Stomach (tissue), 9 donors: ENCODE results near the gene CEP89. TPM values are rescaled to one million over a fixed set of nuclear protein-coding genes. Genes with fewer than 3 reads are reported as not detected.

Experiments used
- DNase-seq, 2 donors: peaks; one replicate each; pipeline versions ENCODE4 v3.0.0 to v3.0.0-alpha.2; 2013 to 2019
- H3K27ac ChIP-seq, 5 donors: fragments of 200-600 bp in 4 of 5; sonication (generic) in 4 of 5; one replicate each; pipeline ENCODE4 v1.5.1; 2013 to 2019; ENCODE audit warnings: mild to moderate bottlenecking in 1 of 5, moderate library complexity in 1 of 5
- H3K27me3 ChIP-seq, 3 donors: fragments of 200-600 bp; sonication (generic); one replicate each; pipeline ENCODE4 v1.5.1; 2017 to 2019; ENCODE audit warnings: mixed run types in 1 of 3
- H3K36me3 ChIP-seq, 4 donors: fragments of 200-600 bp; sonication (generic); 1 replicate in 3 of 4; 2 replicates in 1 of 4; pipeline ENCODE4 v1.5.1; 2016 to 2019
- H3K4me1 ChIP-seq, 4 donors: fragments of 200-600 bp; sonication (generic); one replicate each; pipeline ENCODE4 v1.5.1; 2016 to 2019
- H3K4me3 ChIP-seq, 4 donors: fragments of 200-600 bp; sonication (generic) in 3 of 4; one replicate each; pipeline ENCODE4 v1.5.1; 2016 to 2019; ENCODE audit warnings: mild to moderate bottlenecking in 1 of 4
- H3K9me3 ChIP-seq, 4 donors: fragments of 200-600 bp; sonication (generic); one replicate each; pipeline ENCODE4 v1.5.1; 2016 to 2019
- EP300 ChIP-seq: sonication (generic); formaldehyde crosslinking; IDR thresholded peaks from one replicate; pipeline ENCODE4 v1.6.1; 2017; ENCODE audit warnings: antibody characterized with exemption
- POLR2A ChIP-seq, 4 donors: fragments of 450-650 bp; IDR thresholded peaks; one replicate each; pipeline ENCODE4 v1.6.1; 2016; ENCODE audit warnings: antibody characterized with exemption in 4 of 4, control low read depth in 2 of 4, mild to moderate bottlenecking in 1 of 4, moderate library complexity in 1 of 4
- POLR2AphosphoS5 ChIP-seq, 3 donors: sonication (generic); formaldehyde crosslinking; IDR thresholded peaks; one replicate each; pipeline ENCODE4 v1.6.1; 2016; ENCODE audit warnings: antibody characterized with exemption in 3 of 3
- WGBS, 5 donors: extraction: QIAGEN DNeasy Blood & Tissue Kit in 3 of 5; methylation state at CpG; one replicate each; pipeline versions ENCODE4 v1.1.5 to v1.1.7; 2013 to 2018; 5-methylcytosine and 5-hydroxymethylcytosine counted together
- intact Hi-C: fragments of 100-400 bp; cut with DNase I; formaldehyde crosslinking; loops from one replicate; pipeline ENCODE4 v1.15.1; 2023; ENCODE audit warnings: low total_unique reads
- polyA plus RNA-seq, 3 donors: library from polyadenylated mRNA; stranded (reverse); fragments of 200-250 nt; gene quantifications; one replicate each; pipeline ENCODE4 v1.2.3, GENCODE V29; 2013
- total RNA-seq, 5 donors: library from RNA; depleted of rRNA; stranded (reverse); fragments of >200 nt; gene quantifications; one replicate each; pipeline versions ENCODE4 v1.1.0 to v1.2.3, GENCODE V29; 2014 to 2016
- TF ChIP-seq, protein P1 (sequence below), 7 experiments: fragments of 450-650 bp in 4 of 7; fragments of 200-600 bp in 3 of 7; sonication (generic) in 3 of 7; IDR thresholded peaks; one replicate each; pipeline ENCODE4 v1.5.1; 2016 to 2019; ENCODE audit warnings: antibody characterized with exemption in 7 of 7, control low read depth in 2 of 7, mild to moderate bottlenecking in 1 of 7
- donor health status: healthy with polysubstance abuse.
- donor health status: Bipolar disorder and iron deficiency.
- donor health status: healthy.

CEP89 gene
- total and polyA plus RNA-seq, 8 donors = 3.1 to 15.1 (median 7.4) TPM

DNA sequence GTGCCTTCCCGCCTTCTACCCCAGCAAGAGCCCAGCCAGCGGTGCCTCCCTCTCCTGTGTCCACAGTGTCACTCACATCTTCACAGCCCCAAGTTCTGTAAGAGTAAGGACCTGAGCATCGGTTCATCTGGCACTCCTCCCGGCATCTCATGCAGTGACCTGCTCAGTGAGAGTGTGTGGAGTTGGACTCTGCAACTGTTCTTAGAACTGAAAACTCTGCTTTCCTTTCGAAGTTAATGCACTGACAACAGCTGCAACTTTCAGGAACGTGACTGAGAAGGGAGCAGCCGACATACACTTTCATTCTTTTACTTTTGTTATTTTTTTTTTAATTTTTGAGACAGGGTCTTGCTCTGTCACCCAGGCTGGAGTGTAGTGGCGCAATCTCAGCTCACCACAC, 41.2 kb downstream of the CEP89 start:
- DNase-seq = no peak
- no peak overlapping the region for H3K27ac ChIP-seq
- 96 to 98% (median 97%) methylated on average over 8 of the region's 8 CpGs for WGBS, 5 donors
- TF ChIP-seq, protein P1, sequence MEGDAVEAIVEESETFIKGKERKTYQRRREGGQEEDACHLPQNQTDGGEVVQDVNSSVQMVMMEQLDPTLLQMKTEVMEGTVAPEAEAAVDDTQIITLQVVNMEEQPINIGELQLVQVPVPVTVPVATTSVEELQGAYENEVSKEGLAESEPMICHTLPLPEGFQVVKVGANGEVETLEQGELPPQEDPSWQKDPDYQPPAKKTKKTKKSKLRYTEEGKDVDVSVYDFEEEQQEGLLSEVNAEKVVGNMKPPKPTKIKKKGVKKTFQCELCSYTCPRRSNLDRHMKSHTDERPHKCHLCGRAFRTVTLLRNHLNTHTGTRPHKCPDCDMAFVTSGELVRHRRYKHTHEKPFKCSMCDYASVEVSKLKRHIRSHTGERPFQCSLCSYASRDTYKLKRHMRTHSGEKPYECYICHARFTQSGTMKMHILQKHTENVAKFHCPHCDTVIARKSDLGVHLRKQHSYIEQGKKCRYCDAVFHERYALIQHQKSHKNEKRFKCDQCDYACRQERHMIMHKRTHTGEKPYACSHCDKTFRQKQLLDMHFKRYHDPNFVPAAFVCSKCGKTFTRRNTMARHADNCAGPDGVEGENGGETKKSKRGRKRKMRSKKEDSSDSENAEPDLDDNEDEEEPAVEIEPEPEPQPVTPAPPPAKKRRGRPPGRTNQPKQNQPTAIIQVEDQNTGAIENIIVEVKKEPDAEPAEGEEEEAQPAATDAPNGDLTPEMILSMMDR (IDR thresholded peaks at IDR 0.05) = no peak
- TF ChIP-seq EP300 = no peak
- TF ChIP-seq POLR2AphosphoS5 (IDR thresholded peaks at IDR 0.05) = no peak
- no peak for TF ChIP-seq POLR2A (IDR thresholded peaks at IDR 0.05)
- H3K4me1 ChIP-seq = no peaks in the 10 kb centered on the region
- H3K9me3 ChIP-seq = peaks cover 0 to 14% (median 9%) of the 10 kb centered on the region in 4 donors
- H3K36me3 ChIP-seq = peaks cover 12 to 97% (median 89%) of the 10 kb centered on the region in 4 donors
- no peaks in the 10 kb centered on the region for H3K27me3 ChIP-seq
- intact Hi-C loops = no loop called here
- no peak overlapping the region for H3K4me3 ChIP-seq

DNA sequence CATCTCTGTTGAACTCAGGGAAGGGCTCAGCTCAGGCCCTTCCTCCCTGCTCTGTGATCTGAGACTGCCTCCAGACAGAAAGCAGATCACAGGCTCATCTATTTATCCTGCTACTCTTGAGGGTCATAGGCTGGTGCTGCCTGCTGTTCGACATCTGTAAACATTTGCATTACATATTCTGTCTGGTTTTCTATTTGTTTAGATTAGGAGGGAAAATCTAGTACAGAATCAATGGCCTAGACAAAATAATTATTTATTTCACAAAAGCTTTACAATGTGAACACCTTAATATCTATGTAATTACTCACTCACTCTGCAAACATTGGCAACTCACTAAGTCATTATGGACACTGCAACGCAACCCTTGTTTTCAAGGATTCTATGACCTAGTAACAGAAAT, 43.0 kb downstream of the CEP89 start:
- Histone ChIP-seq H3K4me1 (no peaks in the 10 kb centered on the region), H3K9me3 (peaks cover 0 to 14% (median 9%) of the 10 kb centered on the region in 4 donors), H3K27ac (peak overlapping the region in 1 of 5 donors; percentile 45), H3K36me3 (peaks cover 9 to 97% (median 90%) of the 10 kb centered on the region in 4 donors), H3K4me3 (no peak overlapping the region), H3K27me3 (no peaks in the 10 kb centered on the region)
- intact Hi-C loops = no loop called here
- WGBS, 5 donors = 55 to 86% (median 73%) methylated on average over 2 of the region's 2 CpGs
- TF ChIP-seq, protein P1 (IDR thresholded peaks at IDR 0.05) = no peak
- TF ChIP-seq POLR2A (IDR thresholded peaks at IDR 0.05) (no peak), EP300 (no peak), POLR2AphosphoS5 (IDR thresholded peaks at IDR 0.05) (no peak)
- no peak for DNase-seq

- Histone ChIP-seq H3K27me3 (no peaks in the 10 kb centered on the region), H3K4me1 (no peaks in the 10 kb centered on the region), H3K4me3 (no peak overlapping the region), H3K36me3 (peaks cover 7 to 99% (median 82%) of the 10 kb centered on the region in 4 donors), H3K9me3 (peaks cover 0 to 14% (median 9%) of the 10 kb centered on the region in 4 donors), H3K27ac (peak overlapping the region in 1 of 5 donors; percentile 7)
- peak in 1 of 2 donors; percentile 21 for DNase-seq
- TF ChIP-seq EP300 (no peak), POLR2A (IDR thresholded peaks at IDR 0.05) (no peak), POLR2AphosphoS5 (IDR thresholded peaks at IDR 0.05) (no peak)
- TF ChIP-seq, protein P1 (IDR thresholded peaks at IDR 0.05) = no peak
- intact Hi-C loops = no loop called here
- 88 to 97% (median 89%) methylated on average over 6 of the region's 6 CpGs for WGBS, 5 donors
Observed at GRCh38 chr19:32924200-32924599, 47.6 kb downstream of the CEP89 start.

DNA sequence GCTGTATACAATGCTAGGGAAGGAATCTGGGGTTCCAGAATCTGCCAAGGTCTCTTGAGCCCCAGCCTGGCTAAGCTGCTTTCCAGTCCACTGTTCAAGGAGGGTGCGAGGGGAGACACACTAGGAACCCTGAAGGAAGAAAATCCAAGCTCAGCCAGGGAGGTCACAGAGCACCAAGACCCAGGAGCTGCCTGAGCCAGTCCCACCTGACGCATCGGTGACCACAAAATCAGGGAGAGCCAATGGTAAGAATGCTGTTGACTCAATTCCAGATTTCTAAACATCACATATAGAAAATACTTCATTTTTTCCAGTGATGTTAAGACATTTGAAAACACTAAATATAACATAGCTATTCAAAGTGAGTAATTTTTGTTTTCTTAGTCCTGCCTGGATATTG, 50.1 kb downstream of the CEP89 start:
- Histone ChIP-seq H3K27me3 (no peaks in the 10 kb centered on the region), H3K27ac (no peak overlapping the region), H3K4me3 (no peak overlapping the region), H3K4me1 (no peaks in the 10 kb centered on the region), H3K36me3 (peaks cover 14 to 96% (median 78%) of the 10 kb centered on the region in 4 donors), H3K9me3 (no peaks in the 10 kb centered on the region)
- DNase-seq = no peak
- no peak for TF ChIP-seq POLR2AphosphoS5 (IDR thresholded peaks at IDR 0.05)
- TF ChIP-seq POLR2A (IDR thresholded peaks at IDR 0.05) = no peak
- TF ChIP-seq, protein P1 (IDR thresholded peaks at IDR 0.05) = no peak
- no peak for TF ChIP-seq EP300
- intact Hi-C loops = no loop called here
- 92 to 100% (median 99%) methylated on average over 3 of the region's 3 CpGs for WGBS, 5 donors
